Measurements from ENCODE around the gene BICC1. TPM values are rescaled to one million over a fixed set of nuclear protein-coding genes. Genes with fewer than 3 reads are reported as not detected.
"Not testable (repeated sequence)": the region's sequence is repeated elsewhere in the genome, so short reads cannot be mapped to it uniquely, and the experiment has no call there.

Gene BICC1
- total and polyA plus RNA-seq, 2 donors (not counting 3 experiments of a cell fraction or from before 2014, with no cell fraction given): 0.06 to 0.29 TPM

DNA sequence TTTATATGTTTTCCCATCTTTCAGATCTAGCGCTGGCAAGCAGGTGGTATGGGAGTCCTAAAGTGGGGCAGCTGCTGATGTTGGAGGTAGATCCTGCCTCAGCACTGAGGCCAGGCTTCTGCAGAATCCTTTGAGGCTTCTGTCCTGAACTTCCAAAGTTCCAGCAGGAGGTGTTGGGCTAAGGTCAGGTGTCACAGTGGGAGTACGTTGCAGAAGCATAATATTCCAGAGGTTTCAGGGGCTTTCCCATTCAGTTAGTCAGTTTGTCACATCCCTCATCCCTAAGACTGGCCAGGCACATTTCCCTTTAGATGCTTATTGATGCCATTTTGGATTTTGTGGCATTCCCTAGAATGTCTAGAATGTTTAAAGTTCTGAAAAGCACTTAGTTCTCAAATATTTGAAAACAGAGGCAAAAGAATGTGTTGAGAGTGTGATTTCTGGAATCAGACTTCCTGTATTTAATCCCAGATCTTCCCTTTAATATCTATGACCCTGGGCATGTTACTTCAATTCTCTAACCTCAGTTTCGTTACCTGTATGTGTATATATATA is 344.7 kb downstream of the BICC1 start:
- ChIA-PET CTCF (no interaction called here), POLR2A (no interaction called here)
- no peak overlapping the region for H3K9ac ChIP-seq (replicated peaks; ENCODE audit: extremely low read depth, insufficient read depth, low read length)
- intact Hi-C loops (cut with micrococcal nuclease): no loop called here
- H3K36me3 ChIP-seq (ENCODE audit: control insufficient read depth in 2 of 2, extremely low read depth in 1 of 2, insufficient read depth in 2 of 2, low read length in 2 of 2): no peaks in the 10 kb centered on the region
- DNase-seq (ENCODE audit: low read depth, low spot score): no peak
- H3K4me1 ChIP-seq (ENCODE audit: control insufficient read depth, extremely low read depth, insufficient read depth, low read length): no peaks in the 10 kb centered on the region
- no peaks in the 10 kb centered on the region for H4K20me1 ChIP-seq (replicated peaks; ENCODE audit: control insufficient read depth, extremely low read depth, insufficient read depth, low read length)
- no TSS peak for BruUV-seq (replicated peaks)
- H3K4me3 ChIP-seq (replicated peaks in 1 of 3; ENCODE audit: insufficient read depth in 1 of 3, low read depth in 1 of 3, low read length in 3 of 3): no peak overlapping the region
- H3K9me3 ChIP-seq (replicated peaks; ENCODE audit: control insufficient read depth, insufficient read depth, low read length): no peaks in the 10 kb centered on the region
- H3K79me2 ChIP-seq (ENCODE audit: control insufficient read depth, insufficient read depth, low read length): no peaks in the 10 kb centered on the region
- no peak overlapping the region for H2AFZ ChIP-seq (ENCODE audit: low read depth, low read length)
- dilution Hi-C loops (cut with MboI; ENCODE audit: extremely low pct_ligation_motif_present, low sequenced_read_pairs): no loop called here
- no peak overlapping the region for H3K27ac ChIP-seq (ENCODE audit: insufficient read depth, low read depth, low read length)
- no peaks in the 10 kb centered on the region for H3K9me1 ChIP-seq (replicated peaks; ENCODE audit: control insufficient read depth, extremely low read depth, insufficient read depth, low read length)
- FAIRE-seq: no peak
- no peaks in the 10 kb centered on the region for H3K27me3 ChIP-seq (ENCODE audit: control insufficient read depth in 2 of 2, insufficient read depth in 2 of 2, low read length in 2 of 2)
- no peak for TF ChIP-seq MYC (IDR thresholded peaks at IDR 0.05; ENCODE audit: low read depth, low read length)
- TF ChIP-seq JUN (IDR thresholded peaks at IDR 0.05; ENCODE audit: borderline replicate concordance, insufficient read depth, insufficient read length, low read depth): no peak
- TF ChIP-seq POLR2AphosphoS5 (IDR thresholded peaks at IDR 0.05; ENCODE audit: insufficient read depth, low read depth, low read length): no peak
- TF ChIP-seq GATA2 (IDR thresholded peaks at IDR 0.05; ENCODE audit: insufficient read depth, insufficient read length, low read depth, low read length): no peak
- TF ChIP-seq FOS (IDR thresholded peaks at IDR 0.05; ENCODE audit: borderline replicate concordance, insufficient read depth, low read length): no peak
- TF ChIP-seq, protein P1, sequence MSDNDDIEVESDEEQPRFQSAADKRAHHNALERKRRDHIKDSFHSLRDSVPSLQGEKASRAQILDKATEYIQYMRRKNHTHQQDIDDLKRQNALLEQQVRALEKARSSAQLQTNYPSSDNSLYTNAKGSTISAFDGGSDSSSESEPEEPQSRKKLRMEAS (IDR thresholded peaks at IDR 0.05; ENCODE audit: insufficient read depth, insufficient read length): no peak
- TF ChIP-seq, protein P2, sequence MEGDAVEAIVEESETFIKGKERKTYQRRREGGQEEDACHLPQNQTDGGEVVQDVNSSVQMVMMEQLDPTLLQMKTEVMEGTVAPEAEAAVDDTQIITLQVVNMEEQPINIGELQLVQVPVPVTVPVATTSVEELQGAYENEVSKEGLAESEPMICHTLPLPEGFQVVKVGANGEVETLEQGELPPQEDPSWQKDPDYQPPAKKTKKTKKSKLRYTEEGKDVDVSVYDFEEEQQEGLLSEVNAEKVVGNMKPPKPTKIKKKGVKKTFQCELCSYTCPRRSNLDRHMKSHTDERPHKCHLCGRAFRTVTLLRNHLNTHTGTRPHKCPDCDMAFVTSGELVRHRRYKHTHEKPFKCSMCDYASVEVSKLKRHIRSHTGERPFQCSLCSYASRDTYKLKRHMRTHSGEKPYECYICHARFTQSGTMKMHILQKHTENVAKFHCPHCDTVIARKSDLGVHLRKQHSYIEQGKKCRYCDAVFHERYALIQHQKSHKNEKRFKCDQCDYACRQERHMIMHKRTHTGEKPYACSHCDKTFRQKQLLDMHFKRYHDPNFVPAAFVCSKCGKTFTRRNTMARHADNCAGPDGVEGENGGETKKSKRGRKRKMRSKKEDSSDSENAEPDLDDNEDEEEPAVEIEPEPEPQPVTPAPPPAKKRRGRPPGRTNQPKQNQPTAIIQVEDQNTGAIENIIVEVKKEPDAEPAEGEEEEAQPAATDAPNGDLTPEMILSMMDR (IDR thresholded peaks at IDR 0.05; ENCODE audit: extremely low read depth in 1 of 2, insufficient read depth in 1 of 2, low read depth in 1 of 2, low read length in 2 of 2): no peak
- TF ChIP-seq POLR2A (IDR thresholded peaks at IDR 0.05; ENCODE audit: low read depth, low read length): no peak
- TF ChIP-seq EZH2 (IDR thresholded peaks at IDR 0.05; ENCODE audit: borderline replicate concordance, low read depth, low read length, severe bottlenecking): no peak
- H3K4me2 ChIP-seq (ENCODE audit: insufficient read depth, low read length): no peak overlapping the region

DNA sequence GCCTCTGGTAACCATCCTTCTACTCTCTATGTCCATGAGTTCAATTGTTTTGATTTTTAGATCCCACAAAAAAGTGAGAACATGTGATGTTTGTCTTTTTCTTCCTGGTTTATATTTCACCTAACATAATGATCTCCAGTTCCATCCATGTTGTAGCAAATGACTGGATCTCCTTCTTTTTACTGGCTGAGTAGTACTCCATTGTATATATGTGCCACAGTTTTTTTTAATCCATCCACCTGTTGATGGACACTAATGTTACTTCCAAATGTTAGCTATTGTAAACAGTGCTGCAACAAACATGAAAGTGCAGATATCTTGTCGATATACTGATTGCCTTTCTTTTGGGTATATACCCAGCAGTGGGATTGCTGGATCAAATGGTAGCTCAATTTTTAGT is 345.5 kb downstream of the BICC1 start:
- H3K27ac ChIP-seq (ENCODE audit: insufficient read depth, low read depth, low read length); H3K9ac ChIP-seq (replicated peaks; ENCODE audit: extremely low read depth, insufficient read depth, low read length); DNase-seq (ENCODE audit: low read depth, low spot score); intact Hi-C loops (cut with micrococcal nuclease); H4K20me1 ChIP-seq (replicated peaks; ENCODE audit: control insufficient read depth, extremely low read depth, insufficient read depth, low read length); FAIRE-seq; H3K36me3 ChIP-seq (ENCODE audit: control insufficient read depth in 2 of 2, extremely low read depth in 1 of 2, insufficient read depth in 2 of 2, low read length in 2 of 2); BruUV-seq (replicated peaks); CTCF ChIA-PET; H3K9me3 ChIP-seq (replicated peaks; ENCODE audit: control insufficient read depth, insufficient read depth, low read length); H3K9me1 ChIP-seq (replicated peaks; ENCODE audit: control insufficient read depth, extremely low read depth, insufficient read depth, low read length); H2AFZ ChIP-seq (ENCODE audit: low read depth, low read length); H3K4me2 ChIP-seq (ENCODE audit: insufficient read depth, low read length); H3K4me1 ChIP-seq (ENCODE audit: control insufficient read depth, extremely low read depth, insufficient read depth, low read length); H3K79me2 ChIP-seq (ENCODE audit: control insufficient read depth, insufficient read depth, low read length); H3K27me3 ChIP-seq (ENCODE audit: control insufficient read depth in 2 of 2, insufficient read depth in 2 of 2, low read length in 2 of 2); POLR2A ChIA-PET; dilution Hi-C loops (cut with MboI; ENCODE audit: extremely low pct_ligation_motif_present, low sequenced_read_pairs); H3K4me3 ChIP-seq (replicated peaks in 1 of 3; ENCODE audit: insufficient read depth in 1 of 3, low read depth in 1 of 3, low read length in 3 of 3): not testable (repeated sequence)
